HCT116 (cell line): ENCODE results near the gene PHF3. TPM values are rescaled to one million over a fixed set of nuclear protein-coding genes. Genes with fewer than 3 reads are reported as not detected.

ENCODE experiments used
- ATAC-seq: fragments of 200-7000 bp; cut with Tn5 transposase; 2 replicates; pipeline ENCODE4 v1.9.1; 2020; ENCODE audit warnings: mild to moderate bottlenecking, moderate library complexity
- BruUV-seq: library from RNA; stranded (reverse); fragments of 400-500 nt; replicated peaks from 2 replicates; lab custom pipeline; 2021; lab: Mats Ljungman, UMichigan
- CTCF ChIA-PET: fragments of 300-600 bp; sonication (Branson Sonifier 250); formaldehyde crosslinking; loops from one replicate; lab custom pipeline; 2021; ENCODE audit warnings: antibody characterized with exemption; lab: Charles Lee
- POLR2A ChIA-PET: fragments of 300-600, 350-600 bp; sonication (Branson Sonifier 250); formaldehyde crosslinking; loops from one replicate; lab custom pipeline; 2021; ENCODE audit warnings: antibody characterized with exemption; lab: Charles Lee
- RAD21 ChIA-PET, 2 experiments: fragments of 300-600 bp; sonication (Branson Sonifier 250); formaldehyde crosslinking; loops; one replicate each; lab custom pipeline; 2023; ENCODE audit warnings: low total read pairs in 2 of 2; ENCODE audit not compliant: uncharacterized antibody in 2 of 2, unreplicated experiment in 2 of 2, low non-redundant PET in 1 of 2; lab: Charles Lee
- DNase-seq: peaks from one replicate; pipeline ENCODE4 v3.0.0-alpha.2; 2010; ENCODE audit warnings: low read depth, low spot score
- H2AFZ ChIP-seq: fragments of 200-600 bp; shearing (Covaris generic), sonication (generic); 2 replicates; pipeline ENCODE4 v1.6.1; 2017; ENCODE audit warnings: low read depth, mixed run types, mixed read lengths, antibody characterized with exemption, low read length; ENCODE audit not compliant: poor library complexity, severe bottlenecking
- H3K27ac ChIP-seq: 2 replicates; pipeline ENCODE4 v1.5.1; 2012; ENCODE audit warnings: low read depth, low read length
- H3K27me3 ChIP-seq: fragments of 200-600 bp; sonication (generic); 2 replicates; pipeline ENCODE4 v1.6.1; 2016; ENCODE audit warnings: mixed run types, low read length, mixed read lengths; ENCODE audit not compliant: insufficient read depth
- H3K36me3 ChIP-seq, 2 experiments: fragments of 200-500 bp in 1 of 2; fragments of 200-600 bp in 1 of 2; sonication (Bioruptor generic) in 1 of 2; sonication (generic) in 1 of 2; 2 replicates each; pipeline versions ENCODE4 v1.5.1 to v1.6.1; 2014 to 2016; ENCODE audit warnings: low read length in 2 of 2, inconsistent platforms in 1 of 2, mixed read lengths in 1 of 2, mixed run types in 1 of 2; ENCODE audit not compliant: insufficient read depth in 2 of 2, control insufficient read depth in 1 of 2
- H3K4me1 ChIP-seq, 2 experiments: fragments of 200-600 bp in 1 of 2; sonication (generic) in 1 of 2; 2 replicates each; pipeline versions ENCODE4 v1.5.1 to v1.6.1; 2012 to 2017; ENCODE audit warnings: low read length in 2 of 2, inconsistent platforms in 1 of 2, mild to moderate bottlenecking in 1 of 2, mixed read lengths in 1 of 2, mixed run types in 1 of 2, moderate library complexity in 1 of 2; ENCODE audit not compliant: insufficient read depth in 2 of 2, control insufficient read depth in 1 of 2
- H3K4me2 ChIP-seq: fragments of 200-600 bp; sonication (generic); 2 replicates; pipeline ENCODE4 v1.6.1; 2017; ENCODE audit warnings: mixed run types, low read length, mixed read lengths
- H3K4me3 ChIP-seq, 2 experiments: fragments of 200-600 bp in 1 of 2; sonication (generic) in 1 of 2; replicated peaks in 1 of 2; 2 replicates each; pipeline ENCODE4 v1.5.1; 2011 to 2016; ENCODE audit warnings: low read length in 2 of 2, control low read depth in 1 of 2, low read depth in 1 of 2, mild to moderate bottlenecking in 1 of 2, mixed read lengths in 1 of 2, mixed run types in 1 of 2
- H3K79me2 ChIP-seq: fragments of 200-600 bp; sonication (generic); 2 replicates; pipeline ENCODE4 v1.6.1; 2017; ENCODE audit warnings: mild to moderate bottlenecking, mixed run types, low read length, moderate library complexity, mixed read lengths; ENCODE audit not compliant: insufficient read depth
- H3K9ac ChIP-seq: fragments of 200-600 bp; sonication (generic); 2 replicates; pipeline ENCODE4 v1.6.1; 2016; ENCODE audit warnings: low read length, mixed read lengths
- H3K9me2 ChIP-seq: fragments of 200-600 bp; sonication (generic), shearing (Covaris generic); 2 replicates; pipeline ENCODE4 v1.6.1; 2017; ENCODE audit warnings: mixed run types, mild to moderate bottlenecking, moderate library complexity; ENCODE audit not compliant: insufficient read depth
- H3K9me3 ChIP-seq, 2 experiments: fragments of 200-500 bp in 1 of 2; fragments of 200-600 bp in 1 of 2; sonication (Bioruptor generic) in 1 of 2; sonication (generic) in 1 of 2; 2 replicates each; pipeline ENCODE4 v1.6.1; 2014 to 2017; ENCODE audit warnings: low read length in 2 of 2, mixed read lengths in 2 of 2, inconsistent platforms in 1 of 2, low read depth in 1 of 2, mild to moderate bottlenecking in 1 of 2, mixed run types in 1 of 2, moderate library complexity in 1 of 2; ENCODE audit not compliant: control insufficient read depth in 1 of 2, insufficient read depth in 1 of 2
- H4K20me1 ChIP-seq: fragments of 200-600 bp; sonication (generic), shearing (Covaris generic); 2 replicates; pipeline ENCODE4 v1.6.1; 2017; ENCODE audit warnings: mixed run types, mild to moderate bottlenecking, moderate library complexity; ENCODE audit not compliant: insufficient read depth
- CBX3 ChIP-seq: IDR thresholded peaks from 2 replicates; pipeline ENCODE4 v1.6.1; 2012; ENCODE audit warnings: low read depth
- CEBPB ChIP-seq: IDR thresholded peaks from 2 replicates; pipeline ENCODE4 v1.6.1; 2012; ENCODE audit warnings: low read depth
- CTCF ChIP-seq, 3 experiments: fragments of 200-600 bp in 1 of 3; sonication (generic) in 1 of 3; IDR thresholded peaks in 2 of 3; conservative IDR thresholded peaks in 1 of 3; 2 replicates each; pipeline ENCODE4 v1.5.1; 2012 to 2017; ENCODE audit warnings: low read depth in 2 of 3, low read length in 2 of 3, antibody characterized with exemption in 1 of 3, borderline replicate concordance in 1 of 3, control low read depth in 1 of 3, mild to moderate bottlenecking in 1 of 3, mixed read lengths in 1 of 3, mixed run types in 1 of 3, moderate library complexity in 1 of 3; ENCODE audit not compliant: insufficient read depth in 1 of 3
- ELF1 ChIP-seq: IDR thresholded peaks from 2 replicates; pipeline ENCODE4 v1.6.1; 2012; ENCODE audit warnings: low read depth, borderline replicate concordance
- EZH2 ChIP-seq: fragments of 200-600 bp; sonication (generic); IDR thresholded peaks from 2 replicates; pipeline ENCODE4 v1.6.1; 2017; ENCODE audit warnings: antibody characterized with exemption, mixed run types
- EZH2phosphoT487 ChIP-seq: fragments of 200-600 bp; IDR thresholded peaks from 2 replicates; pipeline ENCODE4 v1.6.1; 2018; ENCODE audit warnings: antibody characterized with exemption, borderline replicate concordance
- FOSL1 ChIP-seq: IDR thresholded peaks from 2 replicates; pipeline ENCODE4 v1.6.1; 2012; ENCODE audit warnings: low read depth
- JUND ChIP-seq: IDR thresholded peaks from 2 replicates; pipeline ENCODE4 v1.6.1; 2012
- POLR2A ChIP-seq: IDR thresholded peaks from 2 replicates; pipeline ENCODE4 v1.7.0; 2011; ENCODE audit warnings: borderline replicate concordance; ENCODE audit not compliant: insufficient read depth, insufficient read length; ENCODE audit errors: extremely low read depth
- RAD21 ChIP-seq: IDR thresholded peaks from 2 replicates; pipeline ENCODE4 v1.6.1; 2012; ENCODE audit warnings: low read depth, mild to moderate bottlenecking
- REST ChIP-seq: IDR thresholded peaks from 2 replicates; pipeline ENCODE4 v1.6.1; 2012; ENCODE audit warnings: low read depth
- SIN3A ChIP-seq: IDR thresholded peaks from 2 replicates; pipeline ENCODE4 v1.6.1; 2012; ENCODE audit warnings: low read depth
- SP1 ChIP-seq: IDR thresholded peaks from 2 replicates; pipeline ENCODE4 v1.6.1; 2012; ENCODE audit warnings: low read depth
- SRF ChIP-seq: IDR thresholded peaks from 2 replicates; pipeline ENCODE4 v1.6.1; 2012; ENCODE audit warnings: low read depth
- TCF7L2 ChIP-seq: IDR thresholded peaks from 2 replicates; pipeline ENCODE4 v1.7.0; 2011; ENCODE audit warnings: borderline replicate concordance, inconsistent platforms; ENCODE audit not compliant: insufficient read depth, insufficient read length; ENCODE audit errors: extremely low read depth
- YY1 ChIP-seq: IDR thresholded peaks from 2 replicates; pipeline ENCODE4 v1.6.1; 2011; ENCODE audit warnings: low read length, low read depth, moderate library complexity, mild to moderate bottlenecking; ENCODE audit not compliant: insufficient replicate concordance; ENCODE audit errors: extremely low read depth
- ZBTB33 ChIP-seq: IDR thresholded peaks from 2 replicates; pipeline ENCODE4 v1.6.1; 2011; ENCODE audit warnings: mild to moderate bottlenecking, low read length, moderate library complexity; ENCODE audit not compliant: insufficient replicate concordance; ENCODE audit errors: extremely low read depth
- intact Hi-C: fragments of 100-400 bp; cut with micrococcal nuclease; formaldehyde crosslinking; loops from 2 replicates; pipeline ENCODE4 v1.10.0; 2022
- total RNA-seq: library from RNA; stranded (reverse); gene quantifications from one replicate; pipeline ENCODE4 v1.2.1, GENCODE V29; 2021; ENCODE audit not compliant: unreplicated experiment

The PHF3 gene
- total RNA-seq, 1 experiment from 2014 or later: 51.1 TPM

GRCh38 chr6:63610944-63611343, 24.7 kb upstream of the PHF3 start (continued):
- TF ChIP-seq ZBTB33: no peak
- TF ChIP-seq EZH2: no peak
- no peak for TF ChIP-seq TCF7L2
- no peak for TF ChIP-seq CBX3
- no peak for TF ChIP-seq EZH2phosphoT487
- TF ChIP-seq CEBPB: no peak

- ATAC-seq: no peak
- TF ChIP-seq ELF1 (no peak), EZH2phosphoT487 (no peak), SIN3A (no peak), CTCF (IDR thresholded peaks at IDR 0.05 in 2 of 3, conservative IDR thresholded peaks at IDR 0.05 in 1 of 3; ENCODE audit: borderline replicate concordance in 1 of 3, insufficient read depth in 1 of 3, low read depth in 2 of 3, low read length in 2 of 3) (no peak), POLR2A (no peak), REST (no peak), EZH2 (no peak), RAD21 (no peak), JUND (no peak), FOSL1 (no peak), YY1 (no peak), CEBPB (no peak), SP1 (no peak), SRF (no peak)
- RAD21 ChIA-PET: no interaction called here
- no peaks in the 10 kb centered on the region for H3K79me2 ChIP-seq
- H3K27ac ChIP-seq: no peak overlapping the region
- H2AFZ ChIP-seq: no peak overlapping the region
- no peak for DNase-seq
- CTCF ChIA-PET: no interaction called here
- no TSS peak for BruUV-seq
- no peak overlapping the region for H3K4me3 ChIP-seq
- H3K9me2 ChIP-seq: no peaks in the 10 kb centered on the region
- intact Hi-C loops: no loop called here
- POLR2A ChIA-PET: no interaction called here
- H3K36me3 ChIP-seq: no peaks in the 10 kb centered on the region
- no peaks in the 10 kb centered on the region for H3K9me3 ChIP-seq
- H3K27me3 ChIP-seq: no peaks in the 10 kb centered on the region
- no peak overlapping the region for H3K9ac ChIP-seq
- H3K4me2 ChIP-seq: no peak overlapping the region
- H3K4me1 ChIP-seq: no peaks in the 10 kb centered on the region
- H4K20me1 ChIP-seq: no peaks in the 10 kb centered on the region
These were observed 24.0 kb upstream of the PHF3 start for GRCh38 chr6:63611560-63611959.
